Measurements from ENCODE around the gene BCAS1.

The BCAS1 gene

GRCh38 chr20:53990768-53991450 is 79.5 kb downstream of the BCAS1 start:
- H3K9me3 ChIP-seq (ENCODE audit: low read length) = no peaks in the 10 kb centered on the region
- H3K27me3 ChIP-seq (ENCODE audit: control insufficient read depth in 1 of 2, insufficient read depth in 2 of 2, low read length in 2 of 2) = no peaks in the 10 kb centered on the region
- H3K36me3 ChIP-seq (ENCODE audit: insufficient read depth, low read length) = no peaks in the 10 kb centered on the region
- H3K4me1 ChIP-seq (ENCODE audit: insufficient read depth, low read length) = no peaks in the 10 kb centered on the region
- H3K27ac ChIP-seq (ENCODE audit: low read depth, low read length) = no peak overlapping the region
- no peak overlapping the region for H3K9ac ChIP-seq (ENCODE audit: low read length)
- H3K4me3 ChIP-seq (ENCODE audit: low read depth in 1 of 2, low read length in 2 of 2) = no peak overlapping the region

GRCh38 chr20:53990003-53990402 is 80.4 kb downstream of the BCAS1 start:
- no peaks in the 10 kb centered on the region for H3K9me3 ChIP-seq (ENCODE audit: low read length)
- no peak overlapping the region for H3K9ac ChIP-seq (ENCODE audit: low read length)
- H3K27me3 ChIP-seq (ENCODE audit: control insufficient read depth in 1 of 2, insufficient read depth in 2 of 2, low read length in 2 of 2) = no peaks in the 10 kb centered on the region
- H3K4me1 ChIP-seq (ENCODE audit: insufficient read depth, low read length) = no peaks in the 10 kb centered on the region
- no peak overlapping the region for H3K27ac ChIP-seq (ENCODE audit: low read depth, low read length)
- H3K4me3 ChIP-seq (ENCODE audit: low read depth in 1 of 2, low read length in 2 of 2) = no peak overlapping the region
- H3K36me3 ChIP-seq (ENCODE audit: insufficient read depth, low read length) = no peaks in the 10 kb centered on the region

- H3K4me1 ChIP-seq (ENCODE audit: insufficient read depth, low read length) = no peaks in the 10 kb centered on the region
Observed at GRCh38 chr20:53989401-53989800, 81.0 kb downstream of the BCAS1 start.

GRCh38 chr20:53986037-53986650 is 84.2 kb downstream of the BCAS1 start:
- H3K9me3 ChIP-seq (ENCODE audit: low read length) = no peaks in the 10 kb centered on the region
- no peaks in the 10 kb centered on the region for H3K36me3 ChIP-seq (ENCODE audit: insufficient read depth, low read length)
- no peaks in the 10 kb centered on the region for H3K27me3 ChIP-seq (ENCODE audit: control insufficient read depth in 1 of 2, insufficient read depth in 2 of 2, low read length in 2 of 2)
- no peak overlapping the region for H3K27ac ChIP-seq (ENCODE audit: low read depth, low read length)
- no peak overlapping the region for H3K4me3 ChIP-seq (ENCODE audit: low read depth in 1 of 2, low read length in 2 of 2)
- no peak overlapping the region for H3K9ac ChIP-seq (ENCODE audit: low read length)
- H3K4me1 ChIP-seq (ENCODE audit: insufficient read depth, low read length) = no peaks in the 10 kb centered on the region

More at GRCh38 chr20:53989401-53989800, 81.0 kb downstream of the BCAS1 start:
- Histone ChIP-seq H3K27ac (ENCODE audit: low read depth, low read length) (no peak overlapping the region), H3K9ac (ENCODE audit: low read length) (no peak overlapping the region), H3K27me3 (ENCODE audit: control insufficient read depth in 1 of 2, insufficient read depth in 2 of 2, low read length in 2 of 2) (no peaks in the 10 kb centered on the region), H3K4me3 (ENCODE audit: low read depth in 1 of 2, low read length in 2 of 2) (no peak overlapping the region), H3K36me3 (ENCODE audit: insufficient read depth, low read length) (no peaks in the 10 kb centered on the region), H3K9me3 (ENCODE audit: low read length) (no peaks in the 10 kb centered on the region)

- H3K4me3 ChIP-seq (ENCODE audit: low read depth in 1 of 2, low read length in 2 of 2) = no peak overlapping the region
- H3K36me3 ChIP-seq (ENCODE audit: insufficient read depth, low read length) = no peaks in the 10 kb centered on the region
- no peak overlapping the region for H3K27ac ChIP-seq (ENCODE audit: low read depth, low read length)
- no peaks in the 10 kb centered on the region for H3K27me3 ChIP-seq (ENCODE audit: control insufficient read depth in 1 of 2, insufficient read depth in 2 of 2, low read length in 2 of 2)
- H3K4me1 ChIP-seq (ENCODE audit: insufficient read depth, low read length) = no peaks in the 10 kb centered on the region
- H3K9me3 ChIP-seq (ENCODE audit: low read length) = no peaks in the 10 kb centered on the region
- H3K9ac ChIP-seq (ENCODE audit: low read length) = no peak overlapping the region
Observed at GRCh38 chr20:53985150-53985518, 85.3 kb downstream of the BCAS1 start.

- Histone ChIP-seq H3K9me3 (ENCODE audit: low read length) (no peaks in the 10 kb centered on the region), H3K4me1 (ENCODE audit: insufficient read depth, low read length) (no peaks in the 10 kb centered on the region), H3K4me3 (ENCODE audit: low read depth in 1 of 2, low read length in 2 of 2) (no peak overlapping the region), H3K27me3 (ENCODE audit: control insufficient read depth in 1 of 2, insufficient read depth in 2 of 2, low read length in 2 of 2) (no peaks in the 10 kb centered on the region), H3K27ac (ENCODE audit: low read depth, low read length) (no peak overlapping the region), H3K9ac (ENCODE audit: low read length) (no peak overlapping the region), H3K36me3 (ENCODE audit: insufficient read depth, low read length) (no peaks in the 10 kb centered on the region)
Observed at GRCh38 chr20:53984356-53985149, 85.8 kb downstream of the BCAS1 start.

GRCh38 chr20:53983401-53983800 is 87.0 kb downstream of the BCAS1 start:
- Histone ChIP-seq H3K9ac (ENCODE audit: low read length) (no peak overlapping the region), H3K4me3 (ENCODE audit: low read depth in 1 of 2, low read length in 2 of 2) (no peak overlapping the region), H3K27me3 (ENCODE audit: control insufficient read depth in 1 of 2, insufficient read depth in 2 of 2, low read length in 2 of 2) (no peaks in the 10 kb centered on the region), H3K36me3 (ENCODE audit: insufficient read depth, low read length) (no peaks in the 10 kb centered on the region), H3K4me1 (ENCODE audit: insufficient read depth, low read length) (no peaks in the 10 kb centered on the region), H3K27ac (ENCODE audit: low read depth, low read length) (no peak overlapping the region), H3K9me3 (ENCODE audit: low read length) (no peaks in the 10 kb centered on the region)

- H3K27me3 ChIP-seq (ENCODE audit: control insufficient read depth in 1 of 2, insufficient read depth in 2 of 2, low read length in 2 of 2) = no peaks in the 10 kb centered on the region
- H3K9ac ChIP-seq (ENCODE audit: low read length) = no peak overlapping the region
- H3K36me3 ChIP-seq (ENCODE audit: insufficient read depth, low read length) = no peaks in the 10 kb centered on the region
- no peaks in the 10 kb centered on the region for H3K9me3 ChIP-seq (ENCODE audit: low read length)
- H3K4me3 ChIP-seq (ENCODE audit: low read depth in 1 of 2, low read length in 2 of 2) = no peak overlapping the region
- H3K4me1 ChIP-seq (ENCODE audit: insufficient read depth, low read length) = no peaks in the 10 kb centered on the region
- H3K27ac ChIP-seq (ENCODE audit: low read depth, low read length) = no peak overlapping the region
Observed at GRCh38 chr20:53982624-53983023, 87.8 kb downstream of the BCAS1 start.

GRCh38 chr20:53981752-53982437 is 88.5 kb downstream of the BCAS1 start:
- Histone ChIP-seq H3K36me3 (ENCODE audit: insufficient read depth, low read length) (no peaks in the 10 kb centered on the region), H3K9ac (ENCODE audit: low read length) (no peak overlapping the region), H3K4me1 (ENCODE audit: insufficient read depth, low read length) (no peaks in the 10 kb centered on the region), H3K27me3 (ENCODE audit: control insufficient read depth in 1 of 2, insufficient read depth in 2 of 2, low read length in 2 of 2) (no peaks in the 10 kb centered on the region), H3K27ac (ENCODE audit: low read depth, low read length) (no peak overlapping the region), H3K9me3 (ENCODE audit: low read length) (no peaks in the 10 kb centered on the region), H3K4me3 (ENCODE audit: low read depth in 1 of 2, low read length in 2 of 2) (no peak overlapping the region)

- Histone ChIP-seq H3K36me3 (ENCODE audit: insufficient read depth, low read length) (no peaks in the 10 kb centered on the region), H3K27me3 (ENCODE audit: control insufficient read depth in 1 of 2, insufficient read depth in 2 of 2, low read length in 2 of 2) (no peaks in the 10 kb centered on the region), H3K9ac (ENCODE audit: low read length) (no peak overlapping the region), H3K9me3 (ENCODE audit: low read length) (no peaks in the 10 kb centered on the region), H3K4me3 (ENCODE audit: low read depth in 1 of 2, low read length in 2 of 2) (no peak overlapping the region), H3K27ac (ENCODE audit: low read depth, low read length) (no peak overlapping the region), H3K4me1 (ENCODE audit: insufficient read depth, low read length) (no peaks in the 10 kb centered on the region)
Observed at GRCh38 chr20:53981130-53981529, 89.3 kb downstream of the BCAS1 start.

GRCh38 chr20:53980031-53980465 is 90.3 kb downstream of the BCAS1 start:
- Histone ChIP-seq H3K9ac (ENCODE audit: low read length) (no peak overlapping the region), H3K27me3 (ENCODE audit: control insufficient read depth in 1 of 2, insufficient read depth in 2 of 2, low read length in 2 of 2) (no peaks in the 10 kb centered on the region), H3K36me3 (ENCODE audit: insufficient read depth, low read length) (no peaks in the 10 kb centered on the region), H3K9me3 (ENCODE audit: low read length) (no peaks in the 10 kb centered on the region), H3K4me3 (ENCODE audit: low read depth in 1 of 2, low read length in 2 of 2) (no peak overlapping the region), H3K4me1 (ENCODE audit: insufficient read depth, low read length) (no peaks in the 10 kb centered on the region), H3K27ac (ENCODE audit: low read depth, low read length) (no peak overlapping the region)

Data from muscle layer of colon (tissue), 2 donors.